Right atrium auricular region (tissue), 2 donors: ENCODE data around the gene NOS1. TPM values are rescaled to one million over a fixed set of nuclear protein-coding genes. Genes with fewer than 3 reads are reported as not detected.

Experiments used
- DNase-seq: peaks from one replicate; pipeline ENCODE4 v3.0.0-alpha.2; 2019; ENCODE audit warnings: low spot score
- H3K27ac ChIP-seq, 2 donors: fragments of 200-600 bp; sonication (generic); 1 replicate in 1 of 2; 2 replicates in 1 of 2; pipeline ENCODE4 v1.5.1; 2016 to 2019
- H3K27me3 ChIP-seq, 2 donors: fragments of 200-600 bp; sonication (generic); one replicate each; pipeline versions ENCODE4 v1.5.1 to v1.6.0; 2017 to 2019
- H3K36me3 ChIP-seq: fragments of 200-600 bp; sonication (generic); one replicate; pipeline ENCODE4 v1.5.1; 2016
- H3K4me1 ChIP-seq, 2 donors: fragments of 200-600 bp; sonication (generic); one replicate each; pipeline versions ENCODE4 v1.5.1 to v1.6.0; 2017 to 2019
- H3K4me3 ChIP-seq, 2 donors: fragments of 200-600 bp; sonication (generic); 1 replicate in 1 of 2; 2 replicates in 1 of 2; pipeline ENCODE4 v1.5.1; 2017 to 2019; ENCODE audit warnings: mild to moderate bottlenecking in 1 of 2, moderate library complexity in 1 of 2
- H3K9me3 ChIP-seq, 2 donors: fragments of 200-600 bp; sonication (generic); one replicate each; pipeline ENCODE4 v1.5.1; 2019
- CTCF ChIP-seq, 2 donors: fragments of 200-600 bp; sonication (generic); IDR thresholded peaks; one replicate each; pipeline ENCODE4 v1.5.1; 2019; ENCODE audit warnings: antibody characterized with exemption in 2 of 2
- total RNA-seq, 2 donors: library from RNA; depleted of rRNA; stranded (reverse); fragments of >200 nt; gene quantifications; one replicate each; pipeline ENCODE4 v1.1.0, GENCODE V29; 2016

The NOS1 gene
- total RNA-seq, 2 donors from 2014 or later, result 0.04 to 0.67 TPM

- Histone ChIP-seq H3K4me1 (peaks cover 0 to 3% of the 10 kb centered on the region in 2 donors), H3K9me3 (no peaks in the 10 kb centered on the region), H3K27ac (no peak overlapping the region), H3K36me3 (peaks cover 94% of the 10 kb centered on the region), H3K27me3 (no peaks in the 10 kb centered on the region), H3K4me3 (no peak overlapping the region)
- no peak for DNase-seq
- no peak for TF ChIP-seq CTCF (IDR thresholded peaks at IDR 0.05)
Measured at GRCh38 chr12:117172168-117172567, 189.3 kb downstream of the NOS1 start.

GRCh38 chr12:117171499-117172162, 189.8 kb downstream of the NOS1 start:
- Histone ChIP-seq H3K27me3 (no peaks in the 10 kb centered on the region), H3K36me3 (peaks cover 94% of the 10 kb centered on the region), H3K27ac (no peak overlapping the region), H3K9me3 (no peaks in the 10 kb centered on the region), H3K4me3 (no peak overlapping the region), H3K4me1 (peaks cover 0 to 3% of the 10 kb centered on the region in 2 donors)
- TF ChIP-seq CTCF (IDR thresholded peaks at IDR 0.05), result no peak
- no peak for DNase-seq

GRCh38 chr12:117169548-117169947, 191.9 kb downstream of the NOS1 start:
- Histone ChIP-seq H3K4me3 (no peak overlapping the region), H3K9me3 (no peaks in the 10 kb centered on the region), H3K4me1 (peaks cover 0 to 3% of the 10 kb centered on the region in 2 donors), H3K36me3 (peaks cover 94% of the 10 kb centered on the region), H3K27me3 (no peaks in the 10 kb centered on the region), H3K27ac (no peak overlapping the region)
- no peak for DNase-seq
- no peak for TF ChIP-seq CTCF (IDR thresholded peaks at IDR 0.05)

- H3K27ac ChIP-seq, result no peak overlapping the region
- peaks cover 93% of the 10 kb centered on the region for H3K36me3 ChIP-seq
- no peak for DNase-seq
- no peak for TF ChIP-seq CTCF (IDR thresholded peaks at IDR 0.05)
- H3K4me1 ChIP-seq, result peaks cover 0 to 3% of the 10 kb centered on the region in 2 donors
- H3K9me3 ChIP-seq, result no peaks in the 10 kb centered on the region
- no peaks in the 10 kb centered on the region for H3K27me3 ChIP-seq
- H3K4me3 ChIP-seq, result no peak overlapping the region
Measured at GRCh38 chr12:117168976-117169375, 192.4 kb downstream of the NOS1 start.

- Histone ChIP-seq H3K4me1 (peaks cover 0 to 3% of the 10 kb centered on the region in 2 donors), H3K27ac (no peak overlapping the region), H3K36me3 (peaks cover 93% of the 10 kb centered on the region), H3K4me3 (no peak overlapping the region), H3K9me3 (no peaks in the 10 kb centered on the region), H3K27me3 (no peaks in the 10 kb centered on the region)
- no peak for DNase-seq
- no peak for TF ChIP-seq CTCF (IDR thresholded peaks at IDR 0.05)
Measured at GRCh38 chr12:117167769-117168168, 193.7 kb downstream of the NOS1 start.

GRCh38 chr12:117166107-117166506, 195.3 kb downstream of the NOS1 start:
- TF ChIP-seq CTCF (IDR thresholded peaks at IDR 0.05), result no peak
- Histone ChIP-seq H3K36me3 (peaks cover 93% of the 10 kb centered on the region), H3K4me3 (no peak overlapping the region), H3K27me3 (no peaks in the 10 kb centered on the region), H3K4me1 (peaks cover 0 to 3% of the 10 kb centered on the region in 2 donors), H3K27ac (no peak overlapping the region), H3K9me3 (no peaks in the 10 kb centered on the region)
- no peak for DNase-seq
